ENCODE data around the gene PRAMEF27.
"Not testable (repeated sequence)": the region's sequence is repeated elsewhere in the genome, so short reads cannot be mapped to it uniquely, and the experiment has no call there.

PRAMEF27 gene

DNA sequence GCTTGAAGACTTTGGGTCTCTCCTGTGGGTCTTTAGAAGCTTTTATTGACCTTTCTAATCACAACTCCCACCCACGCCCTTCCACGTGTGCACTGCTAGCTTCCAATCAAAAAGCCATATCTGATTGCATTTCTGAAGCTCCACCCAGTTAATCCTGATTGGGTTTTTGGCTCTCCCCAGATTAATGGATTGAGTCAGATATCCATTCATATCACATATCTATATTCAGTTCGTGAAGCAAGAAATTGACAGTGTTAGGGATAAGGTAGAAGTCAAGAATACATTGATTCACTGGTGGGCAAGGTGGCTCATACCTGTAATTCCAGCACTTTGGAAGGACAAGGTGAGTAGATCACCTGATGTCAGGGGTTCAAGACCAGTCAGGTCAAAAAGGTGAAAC, at the start of gene PRAMEF27:
TSS of gene PRAMEF27 (minus strand) at position 101 of the 400 bp plus-strand sequence. CDS start 2,916 bp downstream, outside the sequence.
- DNase-seq: not testable (repeated sequence)

- not testable (repeated sequence) for DNase-seq
Observed at GRCh38 chr1:13070474-13070873, 14.1 kb upstream of the PRAMEF27 start, which contains the start of gene PRAMEF25. Gene PRAMEF25 (plus strand): TSS chr1:13070774. CDS start chr1:13073694, 2,920 bp downstream.

- DNase-seq: not testable (repeated sequence)
Observed at GRCh38 chr1:13019846-13020245, 36.5 kb downstream of the PRAMEF27 start.

GRCh38 chr1:13011932-13012331, 44.4 kb downstream of the PRAMEF27 start:
- DNase-seq: not testable (repeated sequence)

DNA sequence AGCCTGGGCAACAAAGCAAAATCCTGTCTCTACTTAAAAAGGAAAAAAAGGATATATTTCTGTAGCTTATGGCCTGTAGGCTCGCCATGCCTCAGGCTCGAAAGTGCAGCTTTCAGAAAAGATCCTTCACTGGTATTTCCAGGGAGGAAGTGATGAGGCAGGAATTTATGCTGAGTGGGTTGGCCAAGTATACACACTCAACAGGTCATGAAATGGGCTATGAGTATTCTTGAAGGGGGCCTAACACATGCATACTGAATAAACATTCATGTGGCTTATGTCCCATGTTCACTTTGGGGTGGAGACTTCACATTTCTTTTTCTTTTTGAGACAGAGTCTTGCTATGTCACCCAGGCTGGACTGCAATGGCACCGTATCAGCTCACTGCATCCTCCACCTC, 47.0 kb downstream of the PRAMEF27 start:
- not testable (repeated sequence) for DNase-seq

DNA sequence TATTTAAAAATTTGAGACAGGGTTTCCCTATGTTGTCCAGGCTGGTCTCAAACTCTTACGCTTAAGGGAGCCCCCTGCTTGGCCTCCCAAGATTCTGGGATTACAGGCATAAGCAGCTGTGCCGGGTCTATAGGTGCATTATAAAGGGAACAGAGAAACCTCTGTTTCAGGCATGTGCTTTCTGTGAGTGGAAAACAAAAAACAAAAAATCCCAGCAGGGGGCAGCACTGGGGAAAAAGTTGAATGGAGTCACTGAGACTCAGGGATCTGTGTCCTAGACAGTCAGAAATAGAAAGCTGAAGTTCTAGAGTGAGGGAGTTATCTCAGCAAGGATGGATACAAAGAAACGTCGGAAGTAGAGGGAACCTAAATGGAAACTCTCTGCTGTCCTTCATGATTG, 50.6 kb downstream of the PRAMEF27 start:
- DNase-seq: not testable (repeated sequence)
